OCI-LY3 (cell line): ENCODE data around the gene PDCD7.
A peak's percentile ranks its signal among the peaks of the same experiment; 100 is the strongest.
"Not testable (repeated sequence)": the region's sequence is repeated elsewhere in the genome, so short reads cannot be mapped to it uniquely, and the experiment has no call there.

Source experiments
- H2AFZ ChIP-seq: fragments of 200-600, 300-600 bp; shearing (Covaris generic); 2 replicates; pipeline ENCODE4 v1.6.0; 2014; ENCODE audit warnings: antibody characterized with exemption, low read depth, low read length
- H3K27ac ChIP-seq: fragments of 200-600, 300-600 bp; sonication (generic); 2 replicates; pipeline ENCODE4 v1.5.1; 2014; ENCODE audit warnings: mild to moderate bottlenecking, low read length, moderate library complexity, mixed read lengths
- H3K27me3 ChIP-seq: fragments of 200-600, 300-600 bp; sonication (generic); 2 replicates; pipeline ENCODE4 v1.6.1; 2014; ENCODE audit warnings: low read depth, low read length, mixed read lengths
- H3K36me3 ChIP-seq: fragments of 200-600, 300-600 bp; sonication (generic); replicated peaks from 2 replicates; pipeline ENCODE3; 2014; ENCODE audit warnings: low read depth, low read length, mixed read lengths
- H3K4me1 ChIP-seq: fragments of 300-600, 200-600 bp; sonication (generic); 2 replicates; pipeline ENCODE4 v1.6.1; 2014; ENCODE audit warnings: low read length, mixed read lengths
- H3K4me2 ChIP-seq: fragments of 200-600, 300-600 bp; sonication (generic); 2 replicates; pipeline ENCODE4 v1.6.1; 2014; ENCODE audit warnings: low read length, mixed read lengths
- H3K4me3 ChIP-seq: fragments of 300-600, 200-600 bp; sonication (generic); 2 replicates; pipeline ENCODE4 v1.5.1; 2014; ENCODE audit warnings: antibody characterized with exemption, mild to moderate bottlenecking, low read length, moderate library complexity
- H3K79me2 ChIP-seq: fragments of 300-600, 200-600 bp; shearing (Covaris generic); 2 replicates; pipeline ENCODE4 v1.6.1; 2014; ENCODE audit warnings: mild to moderate bottlenecking, low read length, mixed read lengths
- H3K9ac ChIP-seq: fragments of 300-600, 200-600 bp; shearing (Covaris generic); 2 replicates; pipeline ENCODE4 v1.6.0; 2014; ENCODE audit warnings: mild to moderate bottlenecking, low read length, moderate library complexity
- H3K9me3 ChIP-seq: fragments of 200-600, 300-600 bp; shearing (Covaris generic); 2 replicates; pipeline ENCODE4 v1.6.1; 2014; ENCODE audit warnings: low read length, mixed read lengths; ENCODE audit not compliant: insufficient read depth
- H4K20me1 ChIP-seq: fragments of 200-600, 300-600 bp; sonication (generic); 2 replicates; pipeline ENCODE4 v1.6.1; 2016; ENCODE audit warnings: low read length, mixed read lengths; ENCODE audit not compliant: insufficient read depth
- EZH2phosphoT487 ChIP-seq: fragments of 200-600 bp; shearing (Covaris generic); IDR thresholded peaks from 2 replicates; pipeline ENCODE4 v1.6.1; 2018; ENCODE audit warnings: antibody characterized with exemption, mixed run types, low read depth
- TF ChIP-seq, protein P1 (sequence below): fragments of 200-600, 300-600 bp; sonication (generic); IDR thresholded peaks from 2 replicates; pipeline ENCODE4 v1.5.1; 2014; ENCODE audit warnings: antibody characterized with exemption, low read length, low read depth

The PDCD7 gene

DNA sequence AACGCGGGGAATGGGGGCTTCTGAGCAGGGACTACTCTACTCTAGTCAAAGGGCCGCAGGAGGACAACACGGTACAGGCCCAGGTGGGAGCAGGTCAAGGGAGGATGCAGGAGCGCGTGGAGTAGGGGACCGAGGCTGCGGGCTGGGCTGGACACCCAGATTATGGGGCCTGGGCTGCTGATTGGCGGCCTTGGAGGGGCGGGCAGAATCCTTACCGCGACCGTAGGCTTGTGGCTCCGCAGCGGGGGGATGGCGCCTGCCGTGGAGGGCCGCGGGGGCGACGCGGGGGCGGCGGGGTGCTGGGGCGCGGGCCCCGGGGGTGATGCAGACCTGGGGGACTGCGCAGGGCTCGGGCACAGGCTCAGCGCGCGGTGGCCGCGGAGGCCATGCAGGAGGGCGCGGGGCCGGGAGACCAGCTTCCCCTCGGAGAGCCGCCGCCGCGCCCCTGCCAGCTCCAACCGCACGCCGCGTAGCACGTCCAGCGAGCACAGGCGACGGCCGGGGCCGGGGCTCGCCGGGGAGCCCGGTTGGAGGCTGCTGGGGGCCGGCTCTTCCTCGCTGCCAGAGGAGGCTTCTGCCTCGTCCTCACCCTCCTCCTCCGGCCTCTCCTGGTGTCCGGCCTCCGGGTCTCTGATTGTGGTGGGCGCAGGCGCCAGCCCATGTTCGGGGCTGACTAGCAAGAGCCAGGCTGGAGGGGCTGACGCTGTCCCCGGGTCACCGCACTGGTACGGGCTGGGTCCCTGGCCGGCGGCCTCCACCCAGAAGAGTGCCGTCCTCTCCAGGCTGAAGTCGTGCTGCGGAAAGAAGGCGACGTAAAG, 31.5 kb downstream of the PDCD7 start:
- TF ChIP-seq, protein P1, sequence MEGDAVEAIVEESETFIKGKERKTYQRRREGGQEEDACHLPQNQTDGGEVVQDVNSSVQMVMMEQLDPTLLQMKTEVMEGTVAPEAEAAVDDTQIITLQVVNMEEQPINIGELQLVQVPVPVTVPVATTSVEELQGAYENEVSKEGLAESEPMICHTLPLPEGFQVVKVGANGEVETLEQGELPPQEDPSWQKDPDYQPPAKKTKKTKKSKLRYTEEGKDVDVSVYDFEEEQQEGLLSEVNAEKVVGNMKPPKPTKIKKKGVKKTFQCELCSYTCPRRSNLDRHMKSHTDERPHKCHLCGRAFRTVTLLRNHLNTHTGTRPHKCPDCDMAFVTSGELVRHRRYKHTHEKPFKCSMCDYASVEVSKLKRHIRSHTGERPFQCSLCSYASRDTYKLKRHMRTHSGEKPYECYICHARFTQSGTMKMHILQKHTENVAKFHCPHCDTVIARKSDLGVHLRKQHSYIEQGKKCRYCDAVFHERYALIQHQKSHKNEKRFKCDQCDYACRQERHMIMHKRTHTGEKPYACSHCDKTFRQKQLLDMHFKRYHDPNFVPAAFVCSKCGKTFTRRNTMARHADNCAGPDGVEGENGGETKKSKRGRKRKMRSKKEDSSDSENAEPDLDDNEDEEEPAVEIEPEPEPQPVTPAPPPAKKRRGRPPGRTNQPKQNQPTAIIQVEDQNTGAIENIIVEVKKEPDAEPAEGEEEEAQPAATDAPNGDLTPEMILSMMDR = no peak
- no peak for TF ChIP-seq EZH2phosphoT487
- Histone ChIP-seq H3K36me3 (peaks cover 20% of the 10 kb centered on the region), H3K4me3 (no peak overlapping the region), H3K4me2 (no peak overlapping the region), H3K27me3 (no peaks in the 10 kb centered on the region), H4K20me1 (no peaks in the 10 kb centered on the region), H3K27ac (no peak overlapping the region), H3K9me3 (no peaks in the 10 kb centered on the region), H3K9ac (no peak overlapping the region), H2AFZ (no peak overlapping the region), H3K4me1 (no peaks in the 10 kb centered on the region), H3K79me2 (no peaks in the 10 kb centered on the region)

DNA sequence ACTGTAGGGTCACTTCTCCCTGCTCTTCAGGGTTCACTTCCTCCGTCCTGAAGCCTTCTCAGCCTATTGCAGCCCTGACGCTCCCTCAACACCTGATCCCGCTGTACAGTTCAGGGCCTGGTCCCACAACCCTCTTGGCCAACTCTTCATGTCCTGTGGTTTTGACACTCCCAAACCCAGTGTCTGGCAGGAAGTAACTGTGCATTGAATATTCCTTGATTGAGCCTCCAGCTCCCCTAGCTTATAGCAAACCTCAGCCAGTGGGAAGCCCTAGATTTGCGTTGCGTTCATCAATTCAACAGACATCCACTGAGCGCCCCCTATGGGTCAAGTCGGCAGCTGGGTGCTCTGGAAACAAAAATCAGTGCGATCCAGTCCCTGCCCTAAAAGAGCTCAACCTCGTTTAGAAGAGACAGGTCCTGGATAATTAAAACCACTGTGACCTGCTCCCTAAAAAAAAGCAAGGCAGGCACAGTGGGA, 32.2 kb downstream of the PDCD7 start:
- no peaks in the 10 kb centered on the region for H3K9me3 ChIP-seq
- no peak overlapping the region for H2AFZ ChIP-seq
- peaks cover 20% of the 10 kb centered on the region for H3K36me3 ChIP-seq
- H4K20me1 ChIP-seq = no peaks in the 10 kb centered on the region
- H3K4me2 ChIP-seq = no peak overlapping the region
- H3K4me3 ChIP-seq = no peak overlapping the region
- H3K27me3 ChIP-seq = no peaks in the 10 kb centered on the region
- H3K79me2 ChIP-seq = no peaks in the 10 kb centered on the region
- no peak overlapping the region for H3K9ac ChIP-seq
- TF ChIP-seq, protein P1 = peak; percentile 94
- TF ChIP-seq EZH2phosphoT487 = no peak
- H3K27ac ChIP-seq = no peak overlapping the region
- no peaks in the 10 kb centered on the region for H3K4me1 ChIP-seq

DNA sequence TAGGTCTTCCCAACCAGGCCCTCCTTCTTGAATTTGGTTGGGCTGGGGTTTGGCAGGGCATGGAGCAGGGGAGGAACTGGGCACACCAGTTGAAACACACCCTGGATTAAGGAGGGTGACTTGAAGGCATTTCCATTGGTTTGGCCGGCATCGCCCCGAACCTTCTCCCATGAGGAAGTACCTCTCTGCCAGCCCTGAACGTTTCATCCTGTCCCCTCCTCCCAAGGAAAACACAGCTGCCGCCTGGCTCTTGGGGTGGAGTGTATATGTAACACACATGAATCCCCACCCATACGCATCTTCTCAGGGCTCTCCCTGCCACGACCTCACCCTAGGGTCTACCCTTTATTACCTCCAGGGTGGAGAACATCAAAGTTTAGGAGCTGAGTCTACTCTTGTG, 33.2 kb downstream of the PDCD7 start:
- H3K36me3 ChIP-seq = peaks cover 16% of the 10 kb centered on the region
- no peaks in the 10 kb centered on the region for H3K79me2 ChIP-seq
- no peak overlapping the region for H3K4me2 ChIP-seq
- H3K9ac ChIP-seq = no peak overlapping the region
- no peaks in the 10 kb centered on the region for H3K27me3 ChIP-seq
- no peaks in the 10 kb centered on the region for H4K20me1 ChIP-seq
- H3K4me3 ChIP-seq = no peak overlapping the region
- H3K27ac ChIP-seq = no peak overlapping the region
- H2AFZ ChIP-seq = no peak overlapping the region
- no peaks in the 10 kb centered on the region for H3K4me1 ChIP-seq
- no peaks in the 10 kb centered on the region for H3K9me3 ChIP-seq
- no peak for TF ChIP-seq EZH2phosphoT487
- TF ChIP-seq, protein P1 = no peak

DNA sequence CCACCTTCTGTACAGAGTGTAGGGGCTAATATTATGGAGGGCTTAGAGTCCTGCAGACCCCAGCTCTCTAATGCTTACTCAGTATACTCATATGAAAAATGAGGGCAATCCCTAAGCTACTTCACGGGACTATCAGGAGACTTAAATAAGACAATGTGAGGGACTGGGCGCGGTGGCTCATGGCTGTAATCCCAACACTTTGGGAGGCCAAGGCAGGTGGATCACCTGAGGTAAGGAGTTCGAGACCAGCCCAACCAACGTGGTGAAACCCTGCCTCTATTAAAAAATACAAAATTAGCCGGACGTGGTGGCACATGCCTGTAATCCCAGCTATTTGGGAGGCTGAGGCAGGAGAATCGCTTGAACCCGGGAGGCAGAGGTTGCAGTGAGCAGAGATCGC, 33.8 kb downstream of the PDCD7 start:
- peaks cover 16% of the 10 kb centered on the region for H3K36me3 ChIP-seq
- not testable (repeated sequence) for H3K4me2 ChIP-seq

More for the DNA sequence above, 33.8 kb downstream of the PDCD7 start:
- H3K27me3 ChIP-seq, H3K4me1 ChIP-seq, H2AFZ ChIP-seq, H3K9ac ChIP-seq, H3K27ac ChIP-seq, H3K9me3 ChIP-seq, H3K4me3 ChIP-seq, H3K79me2 ChIP-seq, H4K20me1 ChIP-seq: not testable (repeated sequence)
